ENCODE results near the gene MRFAP1L1. TPM values are rescaled to one million over a fixed set of nuclear protein-coding genes. Genes with fewer than 3 reads are reported as not detected.

Gene MRFAP1L1
- total RNA-seq, 4 donors from 2014 or later: 51.6 to 76.6 (median 59.6) TPM

DNA sequence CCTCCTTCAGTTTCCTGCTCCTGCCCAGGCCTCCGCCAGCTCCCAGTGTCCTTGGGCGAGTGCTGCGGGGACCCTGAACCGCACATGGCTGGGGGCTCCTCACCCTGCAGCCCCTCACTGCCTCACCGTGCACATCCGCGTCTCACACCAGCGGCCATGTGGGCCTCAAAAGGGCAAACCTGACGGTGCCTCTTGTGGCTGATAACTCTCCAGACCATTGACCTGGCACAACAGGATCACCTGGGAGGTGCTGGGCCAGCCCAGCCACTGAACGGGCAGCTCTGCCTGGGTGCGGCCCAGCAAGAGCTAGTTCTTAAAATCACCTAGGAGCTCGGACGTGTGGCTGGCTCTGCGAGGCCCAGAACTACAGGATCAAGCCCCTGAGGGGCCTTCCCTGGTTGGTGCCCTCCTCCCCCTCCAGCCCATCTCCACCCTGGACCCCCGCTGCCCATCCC, 20.1 kb downstream of the MRFAP1L1 start:
- Histone ChIP-seq H3K9me3 (no peaks in the 10 kb centered on the region), H3K36me3 (no peaks in the 10 kb centered on the region), H3K27ac (peak overlapping the region; percentile 8 to 81 (median 61)), H3K27me3 (no peaks in the 10 kb centered on the region), H3K4me3 (peak overlapping the region in 1 of 4 donors; percentile 23), H3K4me1 (peaks cover 0 to 47% (median 21%) of the 10 kb centered on the region in 4 donors)
- no peak for DNase-seq (ENCODE audit: low spot score in 2 of 2)
- 83 to 98% methylated on average over 9 to 15 of the region's 15 CpGs for WGBS, 2 donors
- TF ChIP-seq, protein P1, sequence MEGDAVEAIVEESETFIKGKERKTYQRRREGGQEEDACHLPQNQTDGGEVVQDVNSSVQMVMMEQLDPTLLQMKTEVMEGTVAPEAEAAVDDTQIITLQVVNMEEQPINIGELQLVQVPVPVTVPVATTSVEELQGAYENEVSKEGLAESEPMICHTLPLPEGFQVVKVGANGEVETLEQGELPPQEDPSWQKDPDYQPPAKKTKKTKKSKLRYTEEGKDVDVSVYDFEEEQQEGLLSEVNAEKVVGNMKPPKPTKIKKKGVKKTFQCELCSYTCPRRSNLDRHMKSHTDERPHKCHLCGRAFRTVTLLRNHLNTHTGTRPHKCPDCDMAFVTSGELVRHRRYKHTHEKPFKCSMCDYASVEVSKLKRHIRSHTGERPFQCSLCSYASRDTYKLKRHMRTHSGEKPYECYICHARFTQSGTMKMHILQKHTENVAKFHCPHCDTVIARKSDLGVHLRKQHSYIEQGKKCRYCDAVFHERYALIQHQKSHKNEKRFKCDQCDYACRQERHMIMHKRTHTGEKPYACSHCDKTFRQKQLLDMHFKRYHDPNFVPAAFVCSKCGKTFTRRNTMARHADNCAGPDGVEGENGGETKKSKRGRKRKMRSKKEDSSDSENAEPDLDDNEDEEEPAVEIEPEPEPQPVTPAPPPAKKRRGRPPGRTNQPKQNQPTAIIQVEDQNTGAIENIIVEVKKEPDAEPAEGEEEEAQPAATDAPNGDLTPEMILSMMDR (IDR thresholded peaks at IDR 0.05): no peak

DNA sequence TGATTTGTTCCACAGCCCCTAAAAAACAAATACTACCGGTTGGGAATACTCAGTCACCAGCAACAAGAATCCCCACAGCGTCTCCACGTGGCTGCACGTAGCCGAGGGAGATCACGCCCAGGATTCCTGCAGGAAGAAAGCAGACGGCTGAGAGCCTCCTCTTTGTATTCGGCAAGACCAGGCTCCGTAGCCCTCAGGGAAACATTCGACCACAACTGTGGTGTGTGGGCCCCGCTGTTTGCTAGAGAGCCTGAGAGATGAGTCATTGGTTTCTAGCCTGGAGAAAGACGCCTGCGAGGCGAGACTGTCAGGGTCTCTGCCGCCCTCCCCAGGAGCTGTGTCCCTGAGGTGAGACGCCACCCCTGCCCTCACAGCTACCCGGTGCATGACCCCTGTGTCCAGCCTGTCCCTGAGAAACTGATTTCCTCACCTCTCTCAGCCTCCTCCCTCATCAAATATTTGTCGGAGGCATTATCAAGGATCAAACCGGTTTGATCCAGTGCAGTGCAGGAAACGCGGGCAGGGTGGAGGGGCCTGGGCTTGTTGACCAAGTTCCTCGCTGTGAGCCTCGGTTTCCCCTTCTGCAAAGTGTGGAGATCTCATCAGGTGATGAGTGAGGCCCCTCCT, 20.7 kb downstream of the MRFAP1L1 start:
- peak overlapping the region; percentile 8 to 81 (median 61) for H3K27ac ChIP-seq
- no peaks in the 10 kb centered on the region for H3K9me3 ChIP-seq
- TF ChIP-seq EP300 (IDR thresholded peaks at IDR 0.05) (no peak), POLR2A (IDR thresholded peaks at IDR 0.05) (no peak)
- TF ChIP-seq, protein P1 (IDR thresholded peaks at IDR 0.05): no peak
- H3K27me3 ChIP-seq: no peaks in the 10 kb centered on the region
- DNase-seq (ENCODE audit: low spot score in 2 of 2): peak; percentile 37 to 48
- no peaks in the 10 kb centered on the region for H3K36me3 ChIP-seq
- peaks cover 0 to 42% (median 21%) of the 10 kb centered on the region in 4 donors for H3K4me1 ChIP-seq
- H3K4me3 ChIP-seq: peak overlapping the region in 2 of 4 donors; percentile 10 to 23
- 15 to 20% methylated on average over 23 of the region's 23 CpGs for WGBS, 2 donors

DNA sequence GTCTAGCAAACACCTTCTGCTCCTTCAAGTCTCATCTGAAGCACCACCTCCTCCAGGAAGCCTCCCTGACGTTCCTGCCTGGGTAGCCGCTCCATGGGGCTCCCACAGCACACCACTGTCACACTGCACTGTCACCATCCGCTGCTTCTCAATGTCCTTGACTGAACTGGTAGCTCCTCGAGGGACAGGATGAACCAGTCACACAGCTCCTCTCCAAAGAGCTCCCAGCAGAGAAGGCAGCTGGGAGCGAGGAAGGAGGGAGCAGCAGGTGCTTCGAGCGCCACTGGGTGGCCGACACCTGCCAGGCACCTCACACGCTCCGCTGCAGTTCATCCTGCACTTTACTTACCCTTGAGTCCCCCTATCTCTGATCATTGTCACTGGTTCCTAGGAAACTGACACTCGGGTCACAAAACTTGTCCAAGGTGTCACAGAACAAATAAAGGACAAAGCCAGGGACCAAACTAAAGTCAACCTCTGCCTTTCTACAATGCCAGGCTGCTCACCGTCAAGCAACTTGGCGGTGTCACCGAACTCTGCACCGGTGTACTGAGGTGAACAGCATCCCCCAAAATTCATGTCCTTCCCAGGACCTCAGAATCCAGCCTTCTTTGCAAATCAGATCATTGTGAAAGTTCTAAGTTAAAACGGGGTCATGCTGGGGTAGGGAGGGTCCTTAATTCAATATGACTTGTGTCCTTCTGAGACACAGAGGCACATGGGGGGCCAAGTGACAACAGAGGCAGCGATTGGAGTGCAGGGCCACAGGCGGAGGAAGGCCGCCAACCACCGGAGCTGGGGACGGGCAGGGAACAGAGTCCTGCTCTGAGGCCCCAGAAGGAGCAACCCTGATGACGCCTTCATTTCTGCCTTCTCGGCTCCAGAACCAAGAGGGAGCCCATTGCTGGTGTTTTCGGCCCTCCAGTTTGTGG, 21.5 kb downstream of the MRFAP1L1 start:
- WGBS, 2 donors: 73 to 82% methylated on average over 21 of the region's 24 CpGs
- peak overlapping the region in 1 of 4 donors; percentile 23 for H3K4me3 ChIP-seq
- no peak for TF ChIP-seq POLR2A (IDR thresholded peaks at IDR 0.05)
- TF ChIP-seq, protein P1 (IDR thresholded peaks at IDR 0.05): no peak
- TF ChIP-seq EP300 (IDR thresholded peaks at IDR 0.05): no peak
- no peaks in the 10 kb centered on the region for H3K27me3 ChIP-seq
- peaks cover 0 to 35% (median 18%) of the 10 kb centered on the region in 4 donors for H3K4me1 ChIP-seq
- H3K27ac ChIP-seq: peak overlapping the region in 3 of 4 donors; percentile 47 to 81 (median 75)
- no peaks in the 10 kb centered on the region for H3K9me3 ChIP-seq
- DNase-seq (ENCODE audit: low spot score in 2 of 2): no peak
- H3K36me3 ChIP-seq: no peaks in the 10 kb centered on the region

DNA sequence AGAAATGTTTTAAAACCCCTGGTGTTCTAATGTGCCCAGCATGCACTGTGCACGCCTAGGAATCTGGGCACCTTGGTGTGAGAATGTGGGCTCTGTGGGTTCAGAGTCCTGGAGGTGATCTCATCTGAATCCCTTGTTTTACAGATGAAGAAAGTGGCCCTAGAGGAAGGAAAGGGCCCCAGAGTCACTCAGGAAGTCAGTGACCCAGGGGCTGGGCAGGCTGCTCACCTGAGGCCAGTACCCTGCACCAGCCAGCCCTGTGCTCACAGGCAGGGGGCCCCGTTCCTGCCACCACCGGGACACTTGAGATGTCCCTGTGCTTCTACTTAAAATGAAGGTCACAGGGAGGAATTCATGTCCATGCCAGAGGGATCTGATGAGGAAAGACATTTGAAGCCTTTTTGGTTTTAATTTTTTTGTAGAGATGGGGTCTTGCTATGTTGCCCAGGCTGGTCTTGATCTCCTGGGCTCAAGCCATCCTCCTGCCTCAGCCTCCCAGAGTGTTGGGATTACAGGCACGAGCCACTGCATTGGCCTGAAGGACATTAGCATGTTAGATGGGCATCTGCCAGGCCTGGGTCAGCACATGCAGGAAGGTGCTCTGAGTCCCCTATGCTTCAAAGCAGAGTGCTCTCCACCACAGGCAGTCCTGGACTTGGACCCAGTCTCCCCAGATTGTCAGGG, 23.4 kb downstream of the MRFAP1L1 start:
- TF ChIP-seq EP300 (IDR thresholded peaks at IDR 0.05): no peak
- TF ChIP-seq, protein P1 (IDR thresholded peaks at IDR 0.05): no peak
- TF ChIP-seq POLR2A (IDR thresholded peaks at IDR 0.05): no peak
- WGBS, 2 donors: 76 to 79% methylated on average over 4 of the region's 4 CpGs
- H3K4me3 ChIP-seq: no peak overlapping the region

More for the DNA sequence above, 23.4 kb downstream of the MRFAP1L1 start:
- peaks cover 0 to 23% (median 10%) of the 10 kb centered on the region in 4 donors for H3K4me1 ChIP-seq
- DNase-seq (ENCODE audit: low spot score in 2 of 2): no peak
- no peaks in the 10 kb centered on the region for H3K9me3 ChIP-seq
- H3K27ac ChIP-seq: no peak overlapping the region
- no peaks in the 10 kb centered on the region for H3K27me3 ChIP-seq
- H3K36me3 ChIP-seq: peaks cover 0 to 2% (median 0%) of the 10 kb centered on the region in 3 donors
